ENCODE measurements around the gene SF1.

SF1 gene

DNA sequence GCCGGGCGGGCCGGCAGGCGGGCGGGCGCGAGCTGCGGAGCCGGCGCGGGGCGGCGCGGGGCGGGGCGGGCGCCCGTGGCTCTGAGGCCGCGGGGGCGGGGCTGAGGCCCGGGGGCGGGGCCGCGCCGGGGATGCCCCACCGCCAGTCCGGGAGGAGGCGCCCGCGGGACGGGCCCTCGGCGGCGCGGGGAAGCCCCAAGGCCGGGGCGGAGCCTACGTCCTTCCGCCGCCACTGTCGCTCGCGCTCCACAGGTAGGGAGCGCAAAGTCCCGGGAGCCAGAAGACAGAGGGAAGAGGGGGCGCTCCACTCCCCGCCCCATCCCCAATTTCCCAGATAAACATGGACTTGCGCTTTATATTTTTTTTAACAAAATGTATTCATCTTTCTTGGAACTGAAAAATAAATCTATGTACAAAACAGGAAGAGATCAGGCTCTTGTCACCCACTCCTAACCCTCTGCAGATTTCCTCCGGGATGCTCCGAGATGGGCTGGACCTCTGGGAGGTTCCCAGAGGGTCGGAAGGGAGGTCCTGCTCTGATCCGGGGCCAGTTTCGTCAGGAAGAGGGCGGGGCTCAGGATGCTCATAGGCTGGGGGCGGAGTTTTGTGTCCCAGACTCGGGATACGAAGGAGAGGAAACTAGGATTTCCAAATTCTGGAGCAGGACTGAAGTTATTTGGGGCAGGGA, 25.0 kb upstream of the SF1 start, which contains the start of gene MAP4K2:
MAP4K2 (minus strand) TSS at position 57 of the 688 bp plus-strand sequence. CDS start 65 bp downstream, outside the sequence.
- Histone ChIP-seq H4K91ac (ENCODE audit: low read depth, low read length, poor library complexity) (no peak within 1 kb of the TSS), H3K4me1 (ENCODE audit: control insufficient read depth in 2 of 2, insufficient read depth in 1 of 2, low read depth in 1 of 2, low read length in 2 of 2) (peaks cover 7 to 10% of the 10 kb centered on the region in 2 donors), H3K23ac (ENCODE audit: low read depth, low read length, poor library complexity) (peak within 1 kb of the TSS; percentile 95), H2BK15ac (ENCODE audit: low read length) (peak within 1 kb of the TSS; percentile 67), H4K8ac (ENCODE audit: low read depth, low read length) (no peak within 1 kb of the TSS), H3K27me3 (ENCODE audit: control insufficient read depth in 3 of 3, insufficient read depth in 3 of 3, low read depth in 1 of 3, low read length in 3 of 3) (no peaks in the 10 kb centered on the region), H3K36me3 (replicated peaks in 1 of 2; ENCODE audit: control insufficient read depth in 2 of 2, insufficient read depth in 2 of 2, low read length in 2 of 2) (peaks cover 31 to 44% of the 10 kb centered on the region in 2 donors), H3K9me3 (replicated peaks in 1 of 2; ENCODE audit: control insufficient read depth in 2 of 2, insufficient read depth in 1 of 2, low read depth in 1 of 2, low read length in 2 of 2) (no peaks in the 10 kb centered on the region), H2BK5ac (ENCODE audit: low read length) (peak within 1 kb of the TSS; percentile 53), H3K27ac (replicated peaks; ENCODE audit: low read length) (peak within 1 kb of the TSS; percentile 69), H3K18ac (ENCODE audit: low read length) (peak within 1 kb of the TSS; percentile 97), H2BK120ac (ENCODE audit: low read depth, low read length) (no peak within 1 kb of the TSS), H2AK5ac (ENCODE audit: low read depth, low read length) (peak within 1 kb of the TSS; percentile 98), H3K14ac (ENCODE audit: low read length) (peak within 1 kb of the TSS; percentile 71), H3K9ac (ENCODE audit: low read depth, low read length, poor library complexity) (peak within 1 kb of the TSS; percentile 84), H3K79me1 (ENCODE audit: low read depth, low read length) (peaks cover 7% of the 10 kb centered on the region), H2AFZ (ENCODE audit: low read length) (peak within 1 kb of the TSS; percentile 84), H3K4me2 (ENCODE audit: insufficient read depth, low read length, poor library complexity, severe bottlenecking) (peak within 1 kb of the TSS; percentile 80), H3K4ac (ENCODE audit: low read length) (no peak within 1 kb of the TSS), H3K4me3 (ENCODE audit: low read length in 2 of 2) (peak within 1 kb of the TSS; percentile 43 to 89), H2BK12ac (ENCODE audit: low read length) (peak within 1 kb of the TSS; percentile 94)
- no CpG with 5 or more reads among the region's 58 CpGs for WGBS, 2 donors (ENCODE audit: extremely low coverage in 2 of 2, insufficient read length in 2 of 2, insufficient replicate concordance in 1 of 2)
- peak; percentile 84 for DNase-seq (ENCODE audit: low spot score)

DNA sequence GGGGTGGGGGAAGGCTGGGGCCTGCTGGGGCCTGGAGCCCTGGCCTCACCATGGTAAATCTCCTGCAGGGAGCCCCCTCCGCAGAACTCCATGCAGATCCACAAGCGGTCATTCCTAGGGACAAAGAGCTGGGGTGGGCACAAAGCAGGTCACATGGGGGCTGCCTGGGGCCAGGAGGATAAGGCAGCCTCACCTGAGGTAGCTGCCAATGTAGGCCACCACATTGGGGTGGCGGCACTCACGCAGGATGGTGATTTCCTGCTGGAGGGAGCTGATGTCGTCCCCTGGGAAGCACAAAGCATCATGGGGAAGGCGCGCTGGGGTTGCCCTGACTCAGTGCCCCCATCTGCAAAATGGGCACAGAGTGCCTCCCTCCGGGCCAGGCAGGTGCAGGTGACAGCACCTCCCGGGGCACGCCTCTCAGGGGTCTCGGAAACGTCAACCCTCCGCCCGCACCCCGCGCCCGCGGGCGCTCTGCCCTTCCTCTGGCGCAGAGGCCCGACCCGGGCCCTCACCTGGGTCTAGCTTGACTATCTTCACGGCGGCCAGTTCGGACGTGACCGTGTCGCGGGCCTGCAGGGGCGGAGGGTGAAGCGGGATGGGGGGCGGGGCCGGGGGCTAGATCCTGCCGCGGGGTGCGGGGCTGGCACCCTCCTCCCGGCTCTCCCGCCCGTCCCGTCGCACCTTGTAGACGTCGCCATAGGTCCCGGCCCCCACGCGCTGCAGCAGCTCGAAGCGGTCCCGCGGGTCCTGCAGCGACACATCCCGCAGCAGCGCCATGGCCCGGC, 24.2 kb upstream of the SF1 start:
- Histone ChIP-seq H2BK15ac (ENCODE audit: low read length) (peak overlapping the region; percentile 67), H2AFZ (ENCODE audit: low read length) (peak overlapping the region; percentile 84), H3K14ac (ENCODE audit: low read length) (peak overlapping the region; percentile 71), H3K9ac (ENCODE audit: low read depth, low read length, poor library complexity) (peak overlapping the region; percentile 84), H3K23ac (ENCODE audit: low read depth, low read length, poor library complexity) (peak overlapping the region; percentile 95), H2BK120ac (ENCODE audit: low read depth, low read length) (no peak overlapping the region), H2BK5ac (ENCODE audit: low read length) (no peak overlapping the region), H3K4me1 (ENCODE audit: control insufficient read depth in 2 of 2, insufficient read depth in 1 of 2, low read depth in 1 of 2, low read length in 2 of 2) (peaks cover 7 to 10% of the 10 kb centered on the region in 2 donors), H3K4ac (ENCODE audit: low read length) (no peak overlapping the region), H2BK12ac (ENCODE audit: low read length) (peak overlapping the region; percentile 94), H2AK5ac (ENCODE audit: low read depth, low read length) (peak overlapping the region; percentile 98), H3K79me1 (ENCODE audit: low read depth, low read length) (peaks cover 7% of the 10 kb centered on the region), H3K9me3 (replicated peaks in 1 of 2; ENCODE audit: control insufficient read depth in 2 of 2, insufficient read depth in 1 of 2, low read depth in 1 of 2, low read length in 2 of 2) (no peaks in the 10 kb centered on the region), H3K18ac (ENCODE audit: low read length) (peak overlapping the region; percentile 97), H3K27me3 (ENCODE audit: control insufficient read depth in 3 of 3, insufficient read depth in 3 of 3, low read depth in 1 of 3, low read length in 3 of 3) (no peaks in the 10 kb centered on the region), H3K27ac (replicated peaks; ENCODE audit: low read length) (no peak overlapping the region), H3K4me3 (ENCODE audit: low read length in 2 of 2) (peak overlapping the region; percentile 43 to 89), H4K91ac (ENCODE audit: low read depth, low read length, poor library complexity) (no peak overlapping the region), H4K8ac (ENCODE audit: low read depth, low read length) (no peak overlapping the region), H3K4me2 (ENCODE audit: insufficient read depth, low read length, poor library complexity, severe bottlenecking) (peak overlapping the region; percentile 80), H3K36me3 (replicated peaks in 1 of 2; ENCODE audit: control insufficient read depth in 2 of 2, insufficient read depth in 2 of 2, low read length in 2 of 2) (peaks cover 26 to 37% of the 10 kb centered on the region in 2 donors)
- no CpG with 5 or more reads among the region's 54 CpGs for WGBS, 2 donors (ENCODE audit: extremely low coverage in 2 of 2, insufficient read length in 2 of 2, insufficient replicate concordance in 1 of 2)
- peak; percentile 37 for DNase-seq (ENCODE audit: low spot score)

DNA sequence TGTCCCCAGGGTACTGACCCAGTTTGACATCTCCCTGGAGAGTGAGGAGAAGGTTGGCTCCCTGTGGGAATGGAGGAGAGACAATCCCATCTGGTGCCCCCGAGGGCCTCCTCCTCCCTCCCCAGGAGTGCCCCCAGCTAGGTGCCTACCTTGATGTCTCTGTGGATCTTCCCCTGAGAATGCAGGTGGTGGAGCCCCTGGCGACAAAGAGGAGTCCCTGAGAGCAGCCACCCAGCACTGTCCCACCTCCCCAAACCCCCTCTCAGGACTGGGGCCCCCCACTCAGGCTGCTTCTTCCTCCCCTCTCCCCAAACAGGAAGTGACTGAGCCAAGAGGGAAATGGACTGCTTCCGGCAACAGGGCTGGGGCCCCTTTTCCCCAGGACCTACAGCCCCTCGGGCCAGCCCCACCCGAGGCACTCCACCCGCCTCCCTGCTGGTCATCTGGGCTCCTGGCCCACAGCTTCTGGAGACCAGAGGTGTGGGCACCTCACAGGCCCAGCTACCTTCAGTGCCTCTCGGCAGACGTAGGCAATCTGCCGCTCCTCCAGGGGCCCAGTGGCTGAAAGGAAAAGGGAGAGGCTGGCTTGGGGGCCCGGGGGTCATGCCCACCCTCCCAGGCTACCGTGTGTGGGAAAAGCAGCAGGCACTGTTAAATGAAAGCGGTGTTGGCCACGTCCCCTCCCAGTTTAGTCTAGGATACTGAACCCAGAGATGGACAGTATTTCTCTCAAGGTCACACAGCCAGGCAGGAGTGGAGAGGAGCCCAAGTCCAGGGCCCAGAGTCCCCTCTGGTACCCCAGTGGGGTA, 23.4 kb upstream of the SF1 start:
- Histone ChIP-seq H3K9ac (ENCODE audit: low read depth, low read length, poor library complexity) (peak overlapping the region; percentile 84), H3K36me3 (replicated peaks in 1 of 2; ENCODE audit: control insufficient read depth in 2 of 2, insufficient read depth in 2 of 2, low read length in 2 of 2) (peaks cover 22 to 29% of the 10 kb centered on the region in 2 donors), H2BK5ac (ENCODE audit: low read length) (peak overlapping the region; percentile 53), H4K91ac (ENCODE audit: low read depth, low read length, poor library complexity) (no peak overlapping the region), H3K4me3 (ENCODE audit: low read length in 2 of 2) (no peak overlapping the region), H3K4me1 (ENCODE audit: control insufficient read depth in 2 of 2, insufficient read depth in 1 of 2, low read depth in 1 of 2, low read length in 2 of 2) (peaks cover 7 to 10% of the 10 kb centered on the region in 2 donors), H3K27ac (replicated peaks; ENCODE audit: low read length) (no peak overlapping the region), H3K14ac (ENCODE audit: low read length) (no peak overlapping the region), H2AK5ac (ENCODE audit: low read depth, low read length) (peak overlapping the region; percentile 98), H3K23ac (ENCODE audit: low read depth, low read length, poor library complexity) (no peak overlapping the region), H2BK12ac (ENCODE audit: low read length) (no peak overlapping the region), H2BK15ac (ENCODE audit: low read length) (no peak overlapping the region), H3K18ac (ENCODE audit: low read length) (no peak overlapping the region), H3K9me3 (replicated peaks in 1 of 2; ENCODE audit: control insufficient read depth in 2 of 2, insufficient read depth in 1 of 2, low read depth in 1 of 2, low read length in 2 of 2) (no peaks in the 10 kb centered on the region), H3K4me2 (ENCODE audit: insufficient read depth, low read length, poor library complexity, severe bottlenecking) (peak overlapping the region; percentile 18), H3K4ac (ENCODE audit: low read length) (no peak overlapping the region), H3K27me3 (ENCODE audit: control insufficient read depth in 3 of 3, insufficient read depth in 3 of 3, low read depth in 1 of 3, low read length in 3 of 3) (no peaks in the 10 kb centered on the region), H2BK120ac (ENCODE audit: low read depth, low read length) (no peak overlapping the region), H3K79me1 (ENCODE audit: low read depth, low read length) (peaks cover 7% of the 10 kb centered on the region), H4K8ac (ENCODE audit: low read depth, low read length) (no peak overlapping the region), H2AFZ (ENCODE audit: low read length) (no peak overlapping the region)
- no CpG with 5 or more reads among the region's 13 CpGs for WGBS, 2 donors (ENCODE audit: extremely low coverage in 2 of 2, insufficient read length in 2 of 2, insufficient replicate concordance in 1 of 2)
- no peak for DNase-seq (ENCODE audit: low spot score)
